Femur (tissue), 1 donor: ENCODE results near the gene SLC22A2.
"Not testable (repeated sequence)": the region's sequence is repeated elsewhere in the genome, so short reads cannot be mapped to it uniquely, and the experiment has no call there.

ENCODE experiments used
- DNase-seq: peaks from one replicate; pipeline ENCODE4 v3.0.0-alpha.2; 2017

SLC22A2 gene

GRCh38 chr6:160240691-160241084, 17.9 kb downstream of the SLC22A2 start:
- DNase-seq, result no peak

- DNase-seq, result no peak
Measured at GRCh38 chr6:160239929-160240690, 18.5 kb downstream of the SLC22A2 start.

- DNase-seq, result no peak
Measured at GRCh38 chr6:160238761-160239751, 19.6 kb downstream of the SLC22A2 start.

- DNase-seq, result no peak
Measured at GRCh38 chr6:160238278-160238711, 20.3 kb downstream of the SLC22A2 start.

GRCh38 chr6:160237597-160238275, 20.9 kb downstream of the SLC22A2 start:
- not testable (repeated sequence) for DNase-seq

GRCh38 chr6:160236235-160236872, 22.3 kb downstream of the SLC22A2 start:
- not testable (repeated sequence) for DNase-seq

GRCh38 chr6:160233950-160234640, 24.5 kb downstream of the SLC22A2 start:
- not testable (repeated sequence) for DNase-seq

- DNase-seq, result no peak
Measured at GRCh38 chr6:160227769-160228161, 30.9 kb downstream of the SLC22A2 start.

- DNase-seq, result no peak
Measured at GRCh38 chr6:160227038-160227768, 31.4 kb downstream of the SLC22A2 start.

- DNase-seq, result no peak
Measured at GRCh38 chr6:160226118-160226591, 32.5 kb downstream of the SLC22A2 start.

- DNase-seq, result no peak
Measured at GRCh38 chr6:160224639-160225237, 33.9 kb downstream of the SLC22A2 start.

GRCh38 chr6:160222491-160222890, 36.1 kb downstream of the SLC22A2 start:
- no peak for DNase-seq

GRCh38 chr6:160221918-160222317, 36.7 kb downstream of the SLC22A2 start:
- DNase-seq, result no peak

- no peak for DNase-seq
Measured at GRCh38 chr6:160221423-160221822, 37.2 kb downstream of the SLC22A2 start.

GRCh38 chr6:160218810-160219209, 39.8 kb downstream of the SLC22A2 start:
- DNase-seq, result no peak

- no peak for DNase-seq
Measured at GRCh38 chr6:160217863-160218262, 40.8 kb downstream of the SLC22A2 start.

GRCh38 chr6:160217073-160217472, 41.5 kb downstream of the SLC22A2 start:
- peak; percentile 42 for DNase-seq

- no peak for DNase-seq
Measured at GRCh38 chr6:160215232-160215631, 43.4 kb downstream of the SLC22A2 start.

- no peak for DNase-seq
Measured at GRCh38 chr6:160207618-160208017, 51.0 kb downstream of the SLC22A2 start.

- no peak for DNase-seq
Measured at GRCh38 chr6:160204710-160205109, 53.9 kb downstream of the SLC22A2 start.

GRCh38 chr6:160203953-160204352, 54.7 kb downstream of the SLC22A2 start:
- no peak for DNase-seq
